Activated T-cell treated with anti-CD3 and anti-CD28 coated beads, Interleukin-2, amount 50 U/mL, for 1 hour (primary cell): ENCODE data around the gene XRCC4.
"Not testable (repeated sequence)": the region's sequence is repeated elsewhere in the genome, so short reads cannot be mapped to it uniquely, and the experiment has no call there.

Experiments
- DNase-seq: peaks from one replicate; pipeline ENCODE4 v3.0.0-alpha.2; 2020

Gene XRCC4

GRCh38 chr5:83283761-83284160 lies 206.4 kb downstream of the XRCC4 start:
- no peak for DNase-seq

- no peak for DNase-seq
Observed at GRCh38 chr5:83285661-83286398, 208.5 kb downstream of the XRCC4 start.

- DNase-seq = no peak
Observed at GRCh38 chr5:83294246-83294645, 216.9 kb downstream of the XRCC4 start.

- DNase-seq = no peak
Observed at GRCh38 chr5:83299353-83299752, 222.0 kb downstream of the XRCC4 start.

- no peak for DNase-seq
Observed at GRCh38 chr5:83306572-83307241, 229.4 kb downstream of the XRCC4 start.

GRCh38 chr5:83312663-83313062 lies 235.3 kb downstream of the XRCC4 start:
- no peak for DNase-seq

- no peak for DNase-seq
Observed at GRCh38 chr5:83313436-83313835, 236.1 kb downstream of the XRCC4 start.

- DNase-seq = no peak
Observed at GRCh38 chr5:83321483-83322055, 244.2 kb downstream of the XRCC4 start.

GRCh38 chr5:83322273-83322924 lies 245.1 kb downstream of the XRCC4 start:
- DNase-seq = no peak

GRCh38 chr5:83323557-83324180 lies 246.3 kb downstream of the XRCC4 start:
- no peak for DNase-seq

- no peak for DNase-seq
Observed at GRCh38 chr5:83331842-83332241, 254.5 kb downstream of the XRCC4 start.

GRCh38 chr5:83337453-83338035 lies 260.2 kb downstream of the XRCC4 start:
- no peak for DNase-seq

GRCh38 chr5:83340511-83340918 lies 263.2 kb downstream of the XRCC4 start:
- DNase-seq = no peak

- DNase-seq = no peak
Observed at GRCh38 chr5:83341815-83342334, 264.5 kb downstream of the XRCC4 start.

GRCh38 chr5:83342465-83342864 lies 265.1 kb downstream of the XRCC4 start:
- DNase-seq = no peak

- no peak for DNase-seq
Observed at GRCh38 chr5:83343299-83343698, 266.0 kb downstream of the XRCC4 start.

- DNase-seq = no peak
Observed at GRCh38 chr5:83345423-83345822, 268.1 kb downstream of the XRCC4 start.

- DNase-seq = no peak
Observed at GRCh38 chr5:83348281-83348780, 271.0 kb downstream of the XRCC4 start.

- no peak for DNase-seq
Observed at GRCh38 chr5:83353231-83353630, 275.9 kb downstream of the XRCC4 start.

GRCh38 chr5:83353774-83354173 lies 276.4 kb downstream of the XRCC4 start:
- DNase-seq = no peak

- no peak for DNase-seq
Observed at GRCh38 chr5:83354958-83355357, 277.6 kb downstream of the XRCC4 start.

- DNase-seq = not testable (repeated sequence)
Observed at GRCh38 chr5:83355482-83356014, 278.2 kb downstream of the XRCC4 start.
